GM03348 (cell line): Measurements from ENCODE around the gene SLC41A3.
"Not testable (repeated sequence)": the region's sequence is repeated elsewhere in the genome, so short reads cannot be mapped to it uniquely, and the experiment has no call there.

Source experiments
- DNase-seq: peaks from one replicate; pipeline ENCODE4 v3.0.0; 2012; ENCODE audit warnings: low spot score

Gene SLC41A3

GRCh38 chr3:126082362-126083137, 1.4 kb downstream of the SLC41A3 start:
- DNase-seq = no peak

GRCh38 chr3:126081618-126082361, 2.1 kb downstream of the SLC41A3 start:
- peak; percentile 44 for DNase-seq

GRCh38 chr3:126080970-126081369, 3.0 kb downstream of the SLC41A3 start:
- no peak for DNase-seq

- no peak for DNase-seq
Measured at GRCh38 chr3:126078866-126079265, 5.1 kb downstream of the SLC41A3 start.

- no peak for DNase-seq
Measured at GRCh38 chr3:126077754-126078153, 6.2 kb downstream of the SLC41A3 start.

- DNase-seq = no peak
Measured at GRCh38 chr3:126076140-126076539, 7.8 kb downstream of the SLC41A3 start.

- DNase-seq = no peak
Measured at GRCh38 chr3:126070146-126070545, 13.8 kb downstream of the SLC41A3 start.

- no peak for DNase-seq
Measured at GRCh38 chr3:126067959-126068358, 16.0 kb downstream of the SLC41A3 start.

- DNase-seq = not testable (repeated sequence)
Measured at GRCh38 chr3:126066676-126067075, 17.2 kb downstream of the SLC41A3 start.

- no peak for DNase-seq
Measured at GRCh38 chr3:126065876-126066275, 18.0 kb downstream of the SLC41A3 start.

GRCh38 chr3:126064627-126065258, 19.2 kb downstream of the SLC41A3 start:
- DNase-seq = no peak

- DNase-seq = no peak
Measured at GRCh38 chr3:126063358-126063965, 20.5 kb downstream of the SLC41A3 start.

- DNase-seq = no peak
Measured at GRCh38 chr3:126061301-126062032, 22.5 kb downstream of the SLC41A3 start.

- no peak for DNase-seq
Measured at GRCh38 chr3:126060613-126061145, 23.2 kb downstream of the SLC41A3 start.

- DNase-seq = no peak
Measured at GRCh38 chr3:126058666-126059065, 25.3 kb downstream of the SLC41A3 start.

- no peak for DNase-seq
Measured at GRCh38 chr3:126057936-126058335, 26.0 kb downstream of the SLC41A3 start.

- no peak for DNase-seq
Measured at GRCh38 chr3:126057501-126057819, 26.5 kb downstream of the SLC41A3 start.

GRCh38 chr3:126056681-126057500, 27.0 kb downstream of the SLC41A3 start:
- no peak for DNase-seq

GRCh38 chr3:126056088-126056487, 27.8 kb downstream of the SLC41A3 start:
- DNase-seq = no peak

GRCh38 chr3:126054870-126055269, 29.1 kb downstream of the SLC41A3 start:
- DNase-seq = no peak
